PFSK-1 (cell line): ENCODE data around the gene VARS2.

Source experiments
- FOXP2 ChIP-seq: optimal IDR thresholded peaks from 2 replicates; pipeline ENCODE3; 2011; ENCODE audit warnings: borderline replicate concordance, control low read depth, inconsistent platforms; ENCODE audit not compliant: insufficient read depth; ENCODE audit errors: extremely low read length, extremely low read depth
- POLR2AphosphoS5 ChIP-seq: IDR thresholded peaks from 2 replicates; pipeline ENCODE4 v1.6.1; 2012; ENCODE audit warnings: low read depth, mild to moderate bottlenecking, control low read depth, low read length, moderate library complexity
- SIN3A ChIP-seq: IDR thresholded peaks from 2 replicates; pipeline ENCODE4 v1.6.1; 2012; ENCODE audit warnings: mild to moderate bottlenecking, low read length, moderate library complexity, borderline replicate concordance; ENCODE audit not compliant: insufficient read depth
- TAF1 ChIP-seq: IDR thresholded peaks from 2 replicates; pipeline ENCODE4 v1.6.1; 2012; ENCODE audit warnings: low read length, control low read depth, borderline replicate concordance; ENCODE audit not compliant: insufficient read depth
- TF ChIP-seq, protein P1 (sequence below), 2 experiments: IDR thresholded peaks; 2 replicates each; pipeline versions ENCODE4 v1.6.1 to v1.8.0; 2011 to 2012; ENCODE audit warnings: low read depth in 2 of 2, low read length in 2 of 2, control low read depth in 1 of 2, inconsistent platforms in 1 of 2, mild to moderate bottlenecking in 1 of 2, moderate library complexity in 1 of 2; ENCODE audit not compliant: insufficient read depth in 1 of 2

VARS2 gene

GRCh38 chr6:30914854-30915590, 984 bp downstream of the VARS2 start:
- TF ChIP-seq, protein P1, sequence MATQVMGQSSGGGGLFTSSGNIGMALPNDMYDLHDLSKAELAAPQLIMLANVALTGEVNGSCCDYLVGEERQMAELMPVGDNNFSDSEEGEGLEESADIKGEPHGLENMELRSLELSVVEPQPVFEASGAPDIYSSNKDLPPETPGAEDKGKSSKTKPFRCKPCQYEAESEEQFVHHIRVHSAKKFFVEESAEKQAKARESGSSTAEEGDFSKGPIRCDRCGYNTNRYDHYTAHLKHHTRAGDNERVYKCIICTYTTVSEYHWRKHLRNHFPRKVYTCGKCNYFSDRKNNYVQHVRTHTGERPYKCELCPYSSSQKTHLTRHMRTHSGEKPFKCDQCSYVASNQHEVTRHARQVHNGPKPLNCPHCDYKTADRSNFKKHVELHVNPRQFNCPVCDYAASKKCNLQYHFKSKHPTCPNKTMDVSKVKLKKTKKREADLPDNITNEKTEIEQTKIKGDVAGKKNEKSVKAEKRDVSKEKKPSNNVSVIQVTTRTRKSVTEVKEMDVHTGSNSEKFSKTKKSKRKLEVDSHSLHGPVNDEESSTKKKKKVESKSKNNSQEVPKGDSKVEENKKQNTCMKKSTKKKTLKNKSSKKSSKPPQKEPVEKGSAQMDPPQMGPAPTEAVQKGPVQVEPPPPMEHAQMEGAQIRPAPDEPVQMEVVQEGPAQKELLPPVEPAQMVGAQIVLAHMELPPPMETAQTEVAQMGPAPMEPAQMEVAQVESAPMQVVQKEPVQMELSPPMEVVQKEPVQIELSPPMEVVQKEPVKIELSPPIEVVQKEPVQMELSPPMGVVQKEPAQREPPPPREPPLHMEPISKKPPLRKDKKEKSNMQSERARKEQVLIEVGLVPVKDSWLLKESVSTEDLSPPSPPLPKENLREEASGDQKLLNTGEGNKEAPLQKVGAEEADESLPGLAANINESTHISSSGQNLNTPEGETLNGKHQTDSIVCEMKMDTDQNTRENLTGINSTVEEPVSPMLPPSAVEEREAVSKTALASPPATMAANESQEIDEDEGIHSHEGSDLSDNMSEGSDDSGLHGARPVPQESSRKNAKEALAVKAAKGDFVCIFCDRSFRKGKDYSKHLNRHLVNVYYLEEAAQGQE (IDR thresholded peaks at IDR 0.05; ENCODE audit: insufficient read depth in 1 of 2, low read depth in 2 of 2, low read length in 2 of 2): no peak
- TF ChIP-seq FOXP2 (no peak), SIN3A (no peak), POLR2AphosphoS5 (no peak), TAF1 (no peak)

GRCh38 chr6:30915591-30915946, 1.5 kb downstream of the VARS2 start:
- no peak for TF ChIP-seq TAF1

DNA sequence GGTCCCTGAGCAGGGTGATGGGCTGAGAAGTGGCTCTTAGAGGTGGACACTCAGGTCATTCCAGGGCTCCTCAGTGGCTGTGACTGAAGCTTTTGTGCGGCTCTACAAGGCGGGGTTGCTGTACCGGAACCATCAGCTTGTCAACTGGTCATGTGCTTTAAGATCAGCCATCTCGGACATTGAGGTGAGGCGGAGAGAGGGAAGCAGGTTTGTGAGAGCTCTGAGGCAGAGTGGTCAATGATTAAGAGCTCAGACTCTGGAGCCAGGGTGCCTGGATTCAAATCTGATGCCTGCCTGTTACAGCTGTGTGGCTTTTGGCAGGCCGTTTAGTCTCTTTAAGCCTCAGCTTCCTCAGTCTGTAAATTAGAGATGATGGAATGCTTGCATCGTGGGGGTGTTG, 3.0 kb downstream of the VARS2 start:
- TF ChIP-seq, protein P1 (IDR thresholded peaks at IDR 0.05; ENCODE audit: insufficient read depth in 1 of 2, low read depth in 2 of 2, low read length in 2 of 2): no peak
- TF ChIP-seq POLR2AphosphoS5: no peak
- TF ChIP-seq FOXP2: no peak
- no peak for TF ChIP-seq TAF1
- TF ChIP-seq SIN3A: no peak

DNA sequence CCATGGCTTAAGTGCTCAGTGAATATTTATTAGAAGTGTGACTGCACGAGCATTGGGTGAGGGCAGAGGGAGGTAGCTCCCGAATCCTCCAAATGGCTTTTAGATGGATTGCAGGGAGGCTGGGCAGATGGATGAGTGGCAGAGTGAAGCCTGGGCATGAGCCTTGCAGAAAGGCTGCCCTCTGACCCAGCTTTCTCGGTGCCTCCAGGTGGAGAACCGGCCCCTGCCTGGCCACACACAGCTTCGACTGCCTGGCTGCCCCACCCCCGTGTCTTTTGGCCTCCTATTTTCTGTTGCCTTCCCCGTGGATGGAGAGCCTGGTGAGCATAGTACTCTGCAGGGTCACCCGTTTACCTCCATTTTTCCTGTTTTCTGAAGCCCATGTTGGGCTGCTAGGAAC, 3.4 kb downstream of the VARS2 start:
- TF ChIP-seq TAF1: no peak
- no peak for TF ChIP-seq POLR2AphosphoS5

DNA sequence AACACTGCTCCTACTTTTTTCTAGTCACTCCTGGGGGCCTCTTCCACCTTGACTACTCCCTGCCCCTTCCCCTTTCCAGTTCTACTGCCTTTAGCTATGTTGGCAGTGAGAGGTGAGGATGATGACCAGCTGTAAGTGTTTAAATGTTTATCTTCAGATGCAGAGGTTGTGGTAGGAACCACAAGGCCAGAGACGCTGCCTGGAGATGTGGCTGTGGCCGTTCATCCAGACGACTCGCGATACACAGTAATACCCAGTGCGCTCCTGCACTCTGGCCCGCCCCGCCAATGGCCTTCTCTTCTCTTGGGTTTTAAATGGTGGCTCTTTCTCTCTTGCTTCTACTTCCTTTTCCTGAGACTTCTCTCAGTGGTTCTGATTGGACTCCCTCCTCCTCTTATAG, 4.6 kb downstream of the VARS2 start:
- TF ChIP-seq, protein P1 (IDR thresholded peaks at IDR 0.05; ENCODE audit: insufficient read depth in 1 of 2, low read depth in 2 of 2, low read length in 2 of 2): no peak
- TF ChIP-seq TAF1 (no peak), POLR2AphosphoS5 (no peak), FOXP2 (no peak), SIN3A (no peak)

GRCh38 chr6:30922447-30922852, 8.4 kb downstream of the VARS2 start:
- TF ChIP-seq, protein P1 (IDR thresholded peaks at IDR 0.05; ENCODE audit: insufficient read depth in 1 of 2, low read depth in 2 of 2, low read length in 2 of 2): no peak
- TF ChIP-seq SIN3A (no peak), POLR2AphosphoS5 (no peak), TAF1 (no peak), FOXP2 (no peak)
